Esophagus muscularis mucosa (tissue), 4 donors: ENCODE data around the gene IFT52.

Source experiments
- CTCF ChIP-seq, 3 experiments: fragments of 200-600 bp in 2 of 3; fragments of 450-650 bp in 1 of 3; sonication (generic) in 2 of 3; IDR thresholded peaks; one replicate each; pipeline ENCODE4 v1.5.1; 2017 to 2019; ENCODE audit warnings: antibody characterized with exemption in 3 of 3, mild to moderate bottlenecking in 2 of 3, moderate library complexity in 1 of 3
- EP300 ChIP-seq: sonication (generic); formaldehyde crosslinking; IDR thresholded peaks from one replicate; pipeline ENCODE4 v1.6.1; 2017; ENCODE audit warnings: antibody characterized with exemption
- POLR2A ChIP-seq: fragments of 450-650 bp; IDR thresholded peaks from one replicate; pipeline ENCODE4 v1.6.1; 2017; ENCODE audit warnings: antibody characterized with exemption, moderate library complexity, mild to moderate bottlenecking, low read depth

GRCh38 chr20:43548273-43548880 lies 42.4 kb upstream of the IFT52 start:
- TF ChIP-seq EP300 (no peak), POLR2A (no peak), CTCF (IDR thresholded peaks at IDR 0.05) (no peak)
